ENCODE measurements around the gene TMEM204.

TMEM204 gene

DNA sequence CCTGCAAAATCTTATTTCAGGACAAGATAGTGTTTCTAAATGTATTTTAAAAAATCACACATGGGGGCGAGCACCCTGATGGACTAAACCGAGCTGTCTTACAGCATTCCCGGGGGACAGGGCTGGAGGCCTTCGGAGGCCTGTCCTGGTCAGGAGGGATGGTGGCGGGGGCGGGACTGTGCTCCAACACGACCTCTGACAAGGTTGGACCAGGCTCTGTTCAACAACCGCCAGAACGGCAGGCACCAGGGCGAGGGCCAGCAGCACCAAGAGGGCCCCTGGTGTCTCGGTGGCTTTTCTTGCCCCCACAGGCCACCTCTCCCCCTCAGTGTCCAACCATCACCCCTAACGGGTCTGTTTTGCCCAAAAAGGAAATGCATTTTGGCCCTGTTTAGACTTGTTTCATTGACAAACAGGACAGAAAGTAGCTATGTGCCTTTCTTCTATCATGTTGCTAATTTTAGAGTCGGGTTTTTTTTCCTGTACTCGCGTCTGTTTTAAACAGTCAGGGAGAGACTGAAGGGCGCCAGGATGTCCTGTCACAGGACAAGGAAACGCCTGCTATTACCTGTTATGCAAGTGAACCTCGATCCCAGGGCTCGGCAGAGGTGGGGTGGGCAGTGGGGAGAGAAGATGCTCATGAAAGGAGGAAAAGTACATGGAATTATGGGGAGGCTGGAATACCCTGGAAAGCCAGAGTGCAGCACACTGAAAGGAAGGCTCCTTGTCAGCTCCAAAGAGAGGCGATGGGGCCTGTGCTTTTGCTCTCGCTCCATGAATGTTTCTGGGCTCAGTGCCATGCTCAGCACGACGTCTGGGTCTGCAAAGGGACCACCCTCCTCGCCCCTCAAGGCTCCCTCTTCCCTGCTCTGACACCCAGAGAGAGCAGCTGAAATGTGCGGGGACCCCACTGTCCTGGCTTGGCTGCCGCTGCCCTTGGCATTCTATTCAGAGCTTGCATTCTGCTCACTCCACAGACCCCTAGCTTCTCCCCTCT lies 11.9 kb downstream of the TMEM204 start:
- DNase-seq (ENCODE audit: extremely low read depth, low read depth): no peak

DNA sequence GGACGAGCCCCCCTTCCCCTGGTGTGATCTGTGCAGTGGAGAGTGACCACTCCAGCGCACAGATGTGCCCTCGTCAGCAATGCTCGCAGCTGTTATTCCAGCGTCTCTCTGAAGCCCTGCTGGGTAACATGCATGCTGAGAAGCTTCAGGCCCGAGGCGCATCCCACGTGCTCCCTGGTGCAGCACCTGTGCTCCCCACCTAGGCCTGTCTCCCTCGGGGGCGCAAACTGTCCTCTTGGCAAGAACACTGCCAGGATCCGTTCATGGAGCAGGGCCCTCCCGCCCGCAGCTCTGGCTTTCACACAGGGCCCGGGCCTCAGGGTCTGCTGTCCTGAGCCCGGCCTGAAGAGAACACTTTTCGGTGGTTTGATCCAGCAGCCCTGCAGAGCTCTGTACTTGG lies 13.0 kb downstream of the TMEM204 start:
- TF ChIP-seq, protein P1, sequence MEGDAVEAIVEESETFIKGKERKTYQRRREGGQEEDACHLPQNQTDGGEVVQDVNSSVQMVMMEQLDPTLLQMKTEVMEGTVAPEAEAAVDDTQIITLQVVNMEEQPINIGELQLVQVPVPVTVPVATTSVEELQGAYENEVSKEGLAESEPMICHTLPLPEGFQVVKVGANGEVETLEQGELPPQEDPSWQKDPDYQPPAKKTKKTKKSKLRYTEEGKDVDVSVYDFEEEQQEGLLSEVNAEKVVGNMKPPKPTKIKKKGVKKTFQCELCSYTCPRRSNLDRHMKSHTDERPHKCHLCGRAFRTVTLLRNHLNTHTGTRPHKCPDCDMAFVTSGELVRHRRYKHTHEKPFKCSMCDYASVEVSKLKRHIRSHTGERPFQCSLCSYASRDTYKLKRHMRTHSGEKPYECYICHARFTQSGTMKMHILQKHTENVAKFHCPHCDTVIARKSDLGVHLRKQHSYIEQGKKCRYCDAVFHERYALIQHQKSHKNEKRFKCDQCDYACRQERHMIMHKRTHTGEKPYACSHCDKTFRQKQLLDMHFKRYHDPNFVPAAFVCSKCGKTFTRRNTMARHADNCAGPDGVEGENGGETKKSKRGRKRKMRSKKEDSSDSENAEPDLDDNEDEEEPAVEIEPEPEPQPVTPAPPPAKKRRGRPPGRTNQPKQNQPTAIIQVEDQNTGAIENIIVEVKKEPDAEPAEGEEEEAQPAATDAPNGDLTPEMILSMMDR (IDR thresholded peaks at IDR 0.05; ENCODE audit: low read depth, low read length, missing control alignments): no peak
- no peak for DNase-seq (ENCODE audit: extremely low read depth, low read depth)
- H3K4me3 ChIP-seq (replicated peaks; ENCODE audit: low read depth, low read length): no peak overlapping the region

More for the DNA sequence above, 11.9 kb downstream of the TMEM204 start:
- TF ChIP-seq, protein P1 (IDR thresholded peaks at IDR 0.05; ENCODE audit: low read depth, low read length, missing control alignments): no peak
- H3K4me3 ChIP-seq (replicated peaks; ENCODE audit: low read depth, low read length): no peak overlapping the region

DNA sequence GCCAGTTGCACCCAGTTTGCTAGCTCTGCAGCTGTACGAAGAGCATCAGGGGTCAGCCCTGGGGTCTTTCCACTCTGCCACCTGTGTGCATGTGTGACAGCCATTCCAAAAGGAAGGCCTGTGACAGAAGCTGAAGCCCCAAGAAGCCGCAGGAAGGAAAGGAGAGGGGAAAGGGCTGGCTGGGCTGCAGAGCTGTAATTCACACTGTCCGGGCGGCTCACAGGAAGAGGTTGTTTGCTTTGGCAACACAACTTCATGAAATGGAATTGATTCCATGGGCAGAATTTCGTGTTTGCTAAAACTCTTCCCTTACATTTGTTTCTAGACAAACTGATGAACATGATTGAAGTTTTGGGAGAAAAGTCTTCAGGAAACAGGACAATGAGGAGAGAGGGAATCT lies 14.8 kb downstream of the TMEM204 start:
- no peak overlapping the region for H3K4me3 ChIP-seq (replicated peaks; ENCODE audit: low read depth, low read length)
- DNase-seq (ENCODE audit: extremely low read depth, low read depth): no peak
- TF ChIP-seq, protein P1 (IDR thresholded peaks at IDR 0.05; ENCODE audit: low read depth, low read length, missing control alignments): no peak

DNA sequence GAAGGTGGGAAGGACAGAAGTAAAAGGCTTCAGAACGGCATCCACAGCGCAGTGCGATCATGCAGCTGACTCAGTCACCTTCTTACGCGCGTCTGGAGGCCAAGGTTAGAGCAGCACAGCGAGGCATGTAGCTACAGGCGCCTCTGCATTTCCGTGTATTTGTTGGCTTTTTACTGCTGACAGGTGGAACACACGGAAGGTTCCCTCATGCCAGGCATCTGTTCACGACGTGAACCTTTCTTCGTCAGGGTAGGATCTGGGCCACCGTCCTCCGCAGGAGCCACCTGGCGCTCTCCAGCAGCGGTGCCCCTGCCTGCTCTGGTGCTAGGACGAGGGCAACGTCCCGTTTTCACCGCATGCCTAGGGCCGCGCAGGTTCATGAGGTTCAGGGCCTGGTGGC lies 15.3 kb downstream of the TMEM204 start:
- TF ChIP-seq, protein P1 (IDR thresholded peaks at IDR 0.05; ENCODE audit: low read depth, low read length, missing control alignments): no peak
- DNase-seq (ENCODE audit: extremely low read depth, low read depth): no peak
- no peak overlapping the region for H3K4me3 ChIP-seq (replicated peaks; ENCODE audit: low read depth, low read length)

DNA sequence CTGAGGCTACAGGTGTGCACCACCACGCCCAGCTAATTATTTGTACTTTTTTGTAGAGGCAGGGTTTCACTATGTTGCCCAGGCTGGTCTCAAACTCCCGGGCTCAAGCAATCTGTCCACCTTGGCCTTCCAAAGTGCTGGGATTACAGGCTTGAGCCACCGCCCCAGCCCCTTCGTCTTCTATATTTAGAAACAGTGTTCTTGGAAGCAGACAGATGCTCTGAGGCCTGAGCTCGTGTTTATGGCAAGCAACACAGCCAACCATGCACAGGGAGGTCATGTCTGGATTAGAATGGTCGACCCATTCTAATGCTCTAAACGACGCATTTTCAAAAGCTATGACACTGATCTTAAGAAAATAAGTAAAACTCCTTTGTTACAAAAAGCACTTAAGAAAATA lies 16.6 kb downstream of the TMEM204 start:
- DNase-seq (ENCODE audit: extremely low read depth, low read depth): no peak
- TF ChIP-seq, protein P1 (IDR thresholded peaks at IDR 0.05; ENCODE audit: low read depth, low read length, missing control alignments): no peak

DNA sequence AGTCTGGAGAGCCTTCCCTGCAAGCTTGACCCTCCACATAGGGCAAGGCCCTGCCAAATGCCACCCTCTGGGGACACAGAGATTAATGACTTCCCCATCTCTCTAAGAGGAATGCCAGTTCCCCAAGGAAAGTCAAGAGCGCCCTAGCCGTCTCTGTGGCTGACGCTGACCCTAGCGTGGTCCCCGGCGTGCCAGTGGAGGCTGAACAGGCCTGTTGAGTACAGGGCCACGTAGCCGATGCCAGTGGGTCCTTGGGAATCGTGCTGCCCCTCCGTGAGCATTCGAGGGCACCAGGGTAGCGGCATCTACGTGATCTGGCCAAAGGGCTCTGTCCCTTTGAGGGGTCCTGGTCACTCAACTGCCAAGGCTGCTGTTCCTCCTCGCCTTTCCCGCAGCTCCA lies 17.2 kb downstream of the TMEM204 start:
- TF ChIP-seq, protein P1 (IDR thresholded peaks at IDR 0.05; ENCODE audit: low read depth, low read length, missing control alignments): no peak
- DNase-seq (ENCODE audit: extremely low read depth, low read depth): no peak
- no peak overlapping the region for H3K4me3 ChIP-seq (replicated peaks; ENCODE audit: low read depth, low read length)

More for the DNA sequence above, 16.6 kb downstream of the TMEM204 start:
- no peak overlapping the region for H3K4me3 ChIP-seq (replicated peaks; ENCODE audit: low read depth, low read length)
